Measurements from ENCODE around the gene AMOTL2.

AMOTL2 gene

GRCh38 chr3:134330883-134331810 is 43.1 kb downstream of the AMOTL2 start:
- no peak overlapping the region for H3K4me2 ChIP-seq (ENCODE audit: low read depth, low read length, poor library complexity, severe bottlenecking)
- H3F3A ChIP-seq (ENCODE audit: insufficient read depth) = no peaks in the 10 kb centered on the region
- H3K9me2 ChIP-seq (replicated peaks; ENCODE audit: insufficient read depth, low read length) = no peaks in the 10 kb centered on the region
- H4K20me1 ChIP-seq (ENCODE audit: low read depth, low read length) = no peaks in the 10 kb centered on the region
- no peak overlapping the region for H3K9ac ChIP-seq (ENCODE audit: low read length)
- no peaks in the 10 kb centered on the region for H3K79me2 ChIP-seq (ENCODE audit: insufficient read depth, low read length)
- H3K27me3 ChIP-seq (ENCODE audit: low read length) = no peaks in the 10 kb centered on the region
- H2AFZ ChIP-seq (ENCODE audit: low read depth, low read length, severe bottlenecking) = no peak overlapping the region
- no peak overlapping the region for H3K4me3 ChIP-seq (ENCODE audit: insufficient read depth, low read length, poor library complexity, severe bottlenecking)
- no peak for TF ChIP-seq CTCF (IDR thresholded peaks at IDR 0.05; ENCODE audit: insufficient read depth, low read length, poor library complexity, severe bottlenecking)
- no peak for TF ChIP-seq EZH2phosphoT487 (conservative IDR thresholded peaks at IDR 0.05; ENCODE audit: low read length)
- no peak overlapping the region for H3K27ac ChIP-seq (ENCODE audit: low read depth, low read length)
- no peaks in the 10 kb centered on the region for H3K9me3 ChIP-seq (ENCODE audit: insufficient read depth, low read length)
- no peaks in the 10 kb centered on the region for H3K36me3 ChIP-seq (ENCODE audit: low read length)

DNA sequence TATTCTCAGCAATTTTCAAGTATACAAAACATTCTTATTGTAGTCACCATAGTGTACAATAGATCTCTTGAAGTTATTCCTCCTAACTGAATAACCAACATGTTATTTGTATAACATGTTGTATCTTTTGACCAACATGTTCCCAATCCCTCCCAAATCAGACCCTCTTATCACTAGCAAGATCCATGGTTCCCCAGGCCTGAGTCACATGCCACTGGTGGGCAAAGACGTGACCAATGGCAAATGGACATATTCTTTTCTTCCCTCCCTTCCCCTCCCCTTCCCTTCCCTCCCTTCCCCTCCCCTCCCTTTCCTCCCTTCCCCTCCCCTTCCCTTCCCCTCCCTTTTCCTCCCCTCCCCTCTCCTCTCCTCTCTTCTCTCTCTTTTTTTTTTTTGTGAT is 45.4 kb downstream of the AMOTL2 start:
- Histone ChIP-seq H3K27ac (ENCODE audit: low read depth, low read length) (no peak overlapping the region), H2AFZ (ENCODE audit: low read depth, low read length, severe bottlenecking) (no peak overlapping the region), H3K4me2 (ENCODE audit: low read depth, low read length, poor library complexity, severe bottlenecking) (no peak overlapping the region), H3K4me3 (ENCODE audit: insufficient read depth, low read length, poor library complexity, severe bottlenecking) (no peak overlapping the region), H3K79me2 (ENCODE audit: insufficient read depth, low read length) (no peaks in the 10 kb centered on the region), H3K9ac (ENCODE audit: low read length) (no peak overlapping the region), H3K27me3 (ENCODE audit: low read length) (no peaks in the 10 kb centered on the region), H3F3A (ENCODE audit: insufficient read depth) (no peaks in the 10 kb centered on the region), H3K36me3 (ENCODE audit: low read length) (no peaks in the 10 kb centered on the region), H3K9me3 (ENCODE audit: insufficient read depth, low read length) (no peaks in the 10 kb centered on the region), H3K9me2 (replicated peaks; ENCODE audit: insufficient read depth, low read length) (no peaks in the 10 kb centered on the region), H4K20me1 (ENCODE audit: low read depth, low read length) (no peaks in the 10 kb centered on the region)
- TF ChIP-seq EZH2phosphoT487 (conservative IDR thresholded peaks at IDR 0.05; ENCODE audit: low read length) (no peak), CTCF (IDR thresholded peaks at IDR 0.05; ENCODE audit: insufficient read depth, low read length, poor library complexity, severe bottlenecking) (no peak)

- Histone ChIP-seq H3K9me2 (replicated peaks; ENCODE audit: insufficient read depth, low read length) (no peaks in the 10 kb centered on the region), H3K36me3 (ENCODE audit: low read length) (no peaks in the 10 kb centered on the region), H3K4me2 (ENCODE audit: low read depth, low read length, poor library complexity, severe bottlenecking) (no peak overlapping the region), H3K9me3 (ENCODE audit: insufficient read depth, low read length) (no peaks in the 10 kb centered on the region), H3F3A (ENCODE audit: insufficient read depth) (no peaks in the 10 kb centered on the region), H4K20me1 (ENCODE audit: low read depth, low read length) (no peaks in the 10 kb centered on the region), H3K9ac (ENCODE audit: low read length) (no peak overlapping the region), H3K4me3 (ENCODE audit: insufficient read depth, low read length, poor library complexity, severe bottlenecking) (no peak overlapping the region), H3K27ac (ENCODE audit: low read depth, low read length) (no peak overlapping the region), H3K27me3 (ENCODE audit: low read length) (no peaks in the 10 kb centered on the region), H3K79me2 (ENCODE audit: insufficient read depth, low read length) (no peaks in the 10 kb centered on the region), H2AFZ (ENCODE audit: low read depth, low read length, severe bottlenecking) (no peak overlapping the region)
- TF ChIP-seq EZH2phosphoT487 (conservative IDR thresholded peaks at IDR 0.05; ENCODE audit: low read length) = no peak
- no peak for TF ChIP-seq CTCF (IDR thresholded peaks at IDR 0.05; ENCODE audit: insufficient read depth, low read length, poor library complexity, severe bottlenecking)
These were observed 46.1 kb downstream of the AMOTL2 start for GRCh38 chr3:134328147-134328591.

Data from SU-DHL-6 (cell line).